Epithelial cell of proximal tubule (primary cell): Measurements from ENCODE around the gene TESK2. TPM values are rescaled to one million over a fixed set of nuclear protein-coding genes. Genes with fewer than 3 reads are reported as not detected.
A peak's percentile ranks its signal among the peaks of the same experiment; 100 is the strongest.

Experiments
- DNase-seq: peaks from one replicate; pipeline ENCODE4 v3.0.0-alpha.2; 2011; ENCODE audit warnings: low read depth
- H3K4me3 ChIP-seq: 2 replicates; pipeline ENCODE4 v1.5.1; 2011; ENCODE audit warnings: low read depth, mild to moderate bottlenecking, low read length
- total RNA-seq: library from RNA; depleted of rRNA; stranded (reverse); fragments of >200 nt; gene quantifications from 2 replicates; pipeline ENCODE4 v1.2.3, GENCODE V29; 2015
- TF ChIP-seq, protein P1 (sequence below): conservative IDR thresholded peaks from 2 replicates; pipeline ENCODE4 v1.5.1; 2012; ENCODE audit warnings: low read depth, mild to moderate bottlenecking, low read length

The TESK2 gene
- total RNA-seq, 1 donor from 2014 or later = 2.9 TPM

DNA sequence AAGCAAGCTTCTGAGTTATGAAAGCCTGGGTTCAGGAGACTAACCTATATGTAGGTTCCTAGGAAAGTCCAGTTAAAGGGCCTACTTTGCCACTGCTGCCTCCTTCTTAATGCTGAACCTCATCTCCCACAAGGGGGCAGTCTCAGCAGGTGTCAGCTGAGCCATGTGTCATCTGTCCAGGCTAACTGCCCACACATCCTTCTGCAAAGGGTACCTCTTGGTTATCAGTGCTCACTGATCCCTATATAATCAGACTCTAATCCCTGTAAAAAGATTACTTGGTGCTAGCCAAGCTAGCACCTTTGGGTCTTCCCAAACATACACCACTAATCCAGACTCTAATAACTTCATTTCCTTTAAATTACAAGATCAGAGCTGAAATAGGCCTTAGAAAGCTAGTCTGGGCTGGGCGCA lies 21.7 kb upstream of the TESK2 start:
- TF ChIP-seq, protein P1, sequence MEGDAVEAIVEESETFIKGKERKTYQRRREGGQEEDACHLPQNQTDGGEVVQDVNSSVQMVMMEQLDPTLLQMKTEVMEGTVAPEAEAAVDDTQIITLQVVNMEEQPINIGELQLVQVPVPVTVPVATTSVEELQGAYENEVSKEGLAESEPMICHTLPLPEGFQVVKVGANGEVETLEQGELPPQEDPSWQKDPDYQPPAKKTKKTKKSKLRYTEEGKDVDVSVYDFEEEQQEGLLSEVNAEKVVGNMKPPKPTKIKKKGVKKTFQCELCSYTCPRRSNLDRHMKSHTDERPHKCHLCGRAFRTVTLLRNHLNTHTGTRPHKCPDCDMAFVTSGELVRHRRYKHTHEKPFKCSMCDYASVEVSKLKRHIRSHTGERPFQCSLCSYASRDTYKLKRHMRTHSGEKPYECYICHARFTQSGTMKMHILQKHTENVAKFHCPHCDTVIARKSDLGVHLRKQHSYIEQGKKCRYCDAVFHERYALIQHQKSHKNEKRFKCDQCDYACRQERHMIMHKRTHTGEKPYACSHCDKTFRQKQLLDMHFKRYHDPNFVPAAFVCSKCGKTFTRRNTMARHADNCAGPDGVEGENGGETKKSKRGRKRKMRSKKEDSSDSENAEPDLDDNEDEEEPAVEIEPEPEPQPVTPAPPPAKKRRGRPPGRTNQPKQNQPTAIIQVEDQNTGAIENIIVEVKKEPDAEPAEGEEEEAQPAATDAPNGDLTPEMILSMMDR = peak; percentile 82
- H3K4me3 ChIP-seq = no peak overlapping the region
- DNase-seq = peak; percentile 31

DNA sequence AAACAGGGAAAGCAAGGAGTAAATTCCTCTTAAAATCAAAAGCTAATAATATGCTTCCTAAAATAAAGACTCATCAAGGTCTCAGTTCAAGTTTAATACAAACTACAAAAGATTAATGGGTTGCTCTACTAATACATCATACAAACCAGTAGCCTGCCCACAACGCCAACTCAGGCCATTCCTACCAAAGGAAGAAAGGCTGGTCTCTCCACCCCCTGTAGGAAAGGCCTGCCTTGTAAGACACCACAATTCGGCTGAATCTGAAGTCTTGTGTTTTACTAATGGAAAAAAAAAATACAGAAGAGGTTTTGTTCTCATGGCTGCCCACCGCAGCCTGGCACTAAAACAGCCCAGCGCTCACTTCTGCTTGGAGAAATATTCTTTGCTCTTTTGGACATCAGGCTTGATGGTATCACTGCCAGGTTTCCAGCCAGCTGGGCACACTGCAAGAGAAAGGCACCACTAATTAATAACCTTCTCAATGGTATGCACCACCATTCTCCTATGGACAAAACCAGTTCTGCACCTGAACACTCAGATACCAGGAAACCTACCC lies 20.1 kb upstream of the TESK2 start:
- TF ChIP-seq, protein P1 = no peak
- DNase-seq = no peak
- H3K4me3 ChIP-seq = no peak overlapping the region

DNA sequence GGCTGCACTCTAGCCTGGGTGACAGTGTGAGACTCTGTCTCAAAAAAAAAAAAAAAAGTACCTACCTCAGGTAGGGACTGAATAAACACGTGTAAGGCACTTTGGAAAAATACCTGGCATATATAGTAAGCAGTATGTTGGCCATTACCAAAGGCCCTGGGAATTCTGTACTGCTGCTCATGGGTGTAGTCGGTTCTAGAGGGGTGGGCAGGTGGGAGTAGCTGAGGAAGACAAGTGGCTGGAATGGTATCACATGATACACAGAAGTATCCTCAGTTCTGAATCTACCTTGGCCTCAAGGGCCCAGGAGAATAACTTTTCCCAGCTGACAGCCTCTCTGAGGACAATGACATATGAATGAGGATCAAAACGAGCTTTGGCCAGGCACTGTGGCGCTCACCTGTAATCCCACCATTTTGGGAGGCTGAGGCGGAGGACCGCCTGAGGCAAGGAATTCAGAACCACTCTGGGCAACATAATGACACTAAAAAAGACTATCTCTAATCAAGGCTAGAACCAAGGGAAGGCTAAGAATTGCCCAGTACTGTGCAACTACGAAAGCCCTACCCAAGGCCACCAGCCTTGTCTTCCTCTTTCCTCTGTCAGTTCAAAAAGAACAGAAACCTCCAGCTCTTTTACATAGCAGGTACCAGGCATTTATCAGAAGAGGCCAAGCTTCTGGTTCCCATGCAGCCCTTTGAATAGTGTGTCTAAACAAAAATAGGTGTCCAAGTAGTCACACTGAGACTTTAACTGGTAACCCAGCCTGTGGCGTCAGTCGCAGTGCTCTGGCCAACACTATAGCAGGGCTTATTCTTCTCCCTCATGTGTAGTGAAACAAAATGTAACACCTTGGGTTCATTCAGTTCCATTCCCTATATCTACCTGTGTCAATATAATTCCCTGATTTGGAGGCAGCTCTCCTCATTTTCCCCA lies 19.3 kb upstream of the TESK2 start:
- no peak for DNase-seq
- TF ChIP-seq, protein P1 = no peak
- H3K4me3 ChIP-seq = no peak overlapping the region

DNA sequence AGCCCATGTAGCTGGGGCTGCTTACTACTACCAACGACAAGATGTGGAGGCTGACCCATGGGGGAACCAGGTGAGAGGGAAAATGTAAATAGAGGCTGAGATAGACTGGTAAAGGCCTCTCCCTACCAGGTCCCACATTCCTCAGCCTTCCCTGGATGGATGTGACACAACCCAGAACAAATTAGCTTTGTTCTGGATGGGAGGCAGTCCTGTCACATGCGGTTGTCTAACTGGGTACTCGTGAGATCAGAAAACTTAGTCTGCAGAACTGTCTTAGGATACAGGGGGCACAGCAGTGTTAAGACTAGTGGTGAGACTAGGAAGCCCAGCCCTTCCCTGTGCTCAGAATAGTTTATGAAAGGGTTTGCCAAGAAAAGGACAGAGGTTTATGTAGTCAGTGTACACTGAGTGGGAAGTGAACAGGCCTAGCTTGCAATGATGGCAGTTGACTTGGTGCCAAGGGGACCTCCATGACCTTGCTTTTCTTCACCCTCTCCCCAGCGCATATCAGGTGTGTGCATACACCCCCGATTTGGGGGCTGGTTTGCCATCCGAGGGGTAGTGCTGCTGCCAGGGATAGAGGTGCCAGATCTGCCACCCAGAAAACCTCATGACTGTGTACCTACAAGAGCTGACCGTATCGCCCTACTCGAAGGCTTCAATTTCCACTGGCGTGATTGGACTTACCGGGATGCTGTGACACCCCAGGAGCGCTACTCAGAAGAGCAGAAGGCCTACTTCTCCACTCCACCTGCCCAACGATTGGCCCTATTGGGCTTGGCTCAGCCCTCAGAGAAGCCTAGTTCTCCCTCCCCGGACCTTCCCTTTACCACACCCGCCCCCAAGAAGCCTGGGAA lies 17.6 kb upstream of the TESK2 start:
- DNase-seq = no peak

DNA sequence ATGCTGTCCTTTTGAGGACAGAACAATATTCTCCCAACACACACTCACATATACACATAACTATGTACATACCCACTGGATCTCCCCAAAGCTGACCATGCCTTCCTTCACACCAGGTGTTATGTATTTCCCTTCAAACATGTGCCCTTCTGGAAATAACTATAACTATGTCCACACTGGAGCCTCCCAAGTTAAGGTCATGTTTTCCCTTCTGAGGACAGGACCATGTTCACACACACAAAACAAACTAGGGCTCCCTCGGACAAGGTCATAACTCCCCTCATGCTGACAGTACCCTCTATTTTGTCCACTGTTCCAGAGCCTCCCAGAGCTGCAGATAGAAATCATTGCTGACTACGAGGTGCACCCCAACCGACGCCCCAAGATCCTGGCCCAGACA lies 16.9 kb upstream of the TESK2 start:
- TF ChIP-seq, protein P1 = no peak
- no peak overlapping the region for H3K4me3 ChIP-seq
- DNase-seq = no peak

More for the DNA sequence above, 17.6 kb upstream of the TESK2 start:
- H3K4me3 ChIP-seq = no peak overlapping the region
- TF ChIP-seq, protein P1 = no peak

DNA sequence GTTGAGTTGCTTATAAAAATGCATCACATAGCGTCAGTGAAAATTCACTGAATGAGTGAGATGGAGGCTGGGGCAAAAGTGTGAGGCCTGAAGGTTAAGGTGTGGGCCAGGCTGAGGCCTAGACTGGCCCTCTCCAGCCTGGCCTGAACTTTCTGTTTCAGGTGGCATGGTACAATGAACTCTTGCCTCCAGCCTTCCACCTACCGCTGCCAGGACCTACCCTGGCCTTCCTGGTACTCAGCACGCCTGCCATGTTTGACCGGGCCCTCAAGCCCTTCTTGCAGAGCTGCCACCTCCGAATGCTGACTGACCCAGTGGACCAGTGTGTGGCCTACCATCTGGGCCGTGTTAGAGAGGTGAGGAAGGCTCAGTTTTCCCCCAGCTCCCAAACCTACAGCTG lies 16.2 kb upstream of the TESK2 start:
- no peak for DNase-seq
- no peak overlapping the region for H3K4me3 ChIP-seq
- TF ChIP-seq, protein P1 = no peak
